Measurements from ENCODE around the gene NCKAP5. TPM values are rescaled to one million over a fixed set of nuclear protein-coding genes. Genes with fewer than 3 reads are reported as not detected.
A peak's percentile ranks its signal among the peaks of the same experiment; 100 is the strongest.

NCKAP5 gene
- total RNA-seq, 1 experiment from 2014 or later = 6.5 TPM

- no peak for DNase-seq (ENCODE audit: low read depth)
Measured at GRCh38 chr2:133574186-133574585, 5.9 kb upstream of the NCKAP5 start.

- DNase-seq (ENCODE audit: low read depth) = no peak
Measured at GRCh38 chr2:133573491-133574162, 5.4 kb upstream of the NCKAP5 start.

DNA sequence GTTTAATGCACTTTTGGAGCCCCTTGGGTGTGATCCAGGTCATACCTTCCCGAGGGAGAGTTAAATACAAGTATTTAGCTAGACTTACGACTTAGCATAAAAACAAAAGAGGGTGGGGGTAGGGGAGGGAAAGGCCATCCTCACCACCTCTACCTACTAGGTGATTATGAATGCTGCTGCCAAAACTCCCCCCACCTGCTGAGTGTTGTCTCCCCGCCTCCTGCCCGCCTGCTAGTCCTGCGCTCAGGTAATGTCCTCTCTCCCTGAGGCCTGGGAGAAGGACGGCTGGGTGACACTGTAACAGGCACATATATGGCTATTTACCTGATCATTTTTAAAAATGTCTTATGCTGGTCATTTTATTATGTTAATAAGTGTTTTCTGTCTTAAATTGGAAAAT is 3.0 kb upstream of the NCKAP5 start:
- DNase-seq (ENCODE audit: low read depth) = no peak

GRCh38 chr2:133570542-133570941 is 2.3 kb upstream of the NCKAP5 start:
- no peak for DNase-seq (ENCODE audit: low read depth)

DNA sequence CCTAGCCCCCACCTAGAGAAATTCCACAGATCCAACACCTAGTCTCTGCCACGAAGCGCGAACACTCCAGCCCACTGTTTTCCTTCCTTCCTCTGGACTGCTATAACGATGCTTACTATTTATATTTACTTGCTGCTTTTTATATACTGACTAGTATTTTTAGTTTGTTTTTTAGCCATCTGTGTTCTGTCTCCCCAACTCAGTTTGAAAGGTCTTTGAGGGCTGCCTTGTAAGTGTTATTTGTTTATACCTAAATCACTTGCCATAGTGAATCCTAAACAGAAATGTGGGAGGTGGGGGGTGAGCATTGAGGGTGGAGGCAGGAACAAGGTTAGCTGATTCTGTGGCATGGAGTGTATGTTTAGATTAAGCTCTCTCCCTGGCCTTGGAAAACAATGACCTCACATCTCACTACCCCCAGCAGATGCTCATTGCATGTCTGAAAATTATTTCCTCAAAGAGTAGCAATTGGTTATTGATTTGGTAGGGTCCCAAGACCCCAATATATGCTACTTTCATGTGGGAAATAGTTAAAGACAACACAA is 1.1 kb upstream of the NCKAP5 start:
- DNase-seq (ENCODE audit: low read depth) = no peak

- DNase-seq (ENCODE audit: low read depth) = no peak
Measured at GRCh38 chr2:133568598-133568997, 335 bp upstream of the NCKAP5 start.

GRCh38 chr2:133562558-133562957 is 5.7 kb downstream of the NCKAP5 start:
- DNase-seq (ENCODE audit: low read depth) = no peak

DNA sequence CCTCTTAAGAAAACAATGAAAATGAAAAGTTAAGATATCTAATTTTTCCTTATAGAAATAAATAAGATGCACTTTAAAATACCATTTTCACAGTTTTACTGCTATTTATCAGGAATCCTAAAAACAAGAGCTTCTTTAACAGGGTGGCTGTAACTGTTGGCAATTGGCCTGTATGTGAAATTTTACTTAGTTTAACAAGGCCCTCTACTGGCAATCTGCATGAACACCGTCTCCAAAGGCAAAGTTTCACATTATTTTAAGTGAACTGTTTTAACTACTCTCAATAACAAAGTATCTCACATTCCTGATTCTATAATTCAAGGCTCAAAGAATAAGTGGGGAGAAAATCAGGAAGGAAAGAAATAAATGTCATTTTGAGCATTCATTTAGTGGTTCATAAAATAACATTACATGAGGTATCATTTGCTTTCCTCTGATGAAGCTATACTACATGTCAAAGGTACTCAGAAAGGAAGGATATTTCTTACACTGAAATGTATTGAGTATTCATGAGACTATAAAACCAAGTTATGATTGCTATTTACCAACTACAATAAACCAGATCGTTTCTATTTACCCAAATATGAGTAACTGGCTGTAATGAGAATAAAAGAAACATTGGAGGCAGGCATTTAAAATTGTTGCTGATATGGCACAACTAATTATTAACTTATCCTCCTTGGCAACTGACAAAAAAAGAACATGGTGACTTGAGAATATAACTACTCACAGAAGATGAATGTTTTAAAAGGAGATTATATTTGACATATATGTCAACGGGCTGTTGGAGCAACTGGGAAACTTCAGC is 7.0 kb downstream of the NCKAP5 start:
- peak; percentile 68 for DNase-seq (ENCODE audit: low read depth)

DNA sequence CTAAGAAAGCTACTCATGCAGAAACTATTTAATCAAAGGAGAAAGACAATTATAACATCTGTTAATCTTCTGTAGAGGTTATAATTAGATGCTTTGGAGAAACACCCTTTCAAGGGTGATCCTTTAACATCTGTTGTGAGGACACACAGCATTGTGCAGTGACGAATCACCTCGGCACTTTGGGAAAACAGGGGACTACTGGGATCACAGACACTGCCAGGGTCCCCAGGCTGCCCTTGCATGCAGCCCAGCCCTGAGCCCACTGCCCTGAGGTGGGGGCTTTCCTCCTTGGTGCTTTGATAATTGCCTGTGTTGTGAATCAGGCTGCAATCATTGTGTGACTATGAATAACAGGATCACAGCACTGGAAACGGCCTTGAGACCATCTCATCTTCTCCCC is 10.6 kb downstream of the NCKAP5 start:
- no peak for DNase-seq (ENCODE audit: low read depth)

- DNase-seq (ENCODE audit: low read depth) = no peak
Measured at GRCh38 chr2:133553838-133554408, 14.3 kb downstream of the NCKAP5 start.

GRCh38 chr2:133553251-133553650 is 15.0 kb downstream of the NCKAP5 start:
- DNase-seq (ENCODE audit: low read depth) = peak; percentile 46

GRCh38 chr2:133552821-133553220 is 15.4 kb downstream of the NCKAP5 start:
- DNase-seq (ENCODE audit: low read depth) = no peak

- DNase-seq (ENCODE audit: low read depth) = no peak
Measured at GRCh38 chr2:133541797-133542196, 26.5 kb downstream of the NCKAP5 start.

DNA sequence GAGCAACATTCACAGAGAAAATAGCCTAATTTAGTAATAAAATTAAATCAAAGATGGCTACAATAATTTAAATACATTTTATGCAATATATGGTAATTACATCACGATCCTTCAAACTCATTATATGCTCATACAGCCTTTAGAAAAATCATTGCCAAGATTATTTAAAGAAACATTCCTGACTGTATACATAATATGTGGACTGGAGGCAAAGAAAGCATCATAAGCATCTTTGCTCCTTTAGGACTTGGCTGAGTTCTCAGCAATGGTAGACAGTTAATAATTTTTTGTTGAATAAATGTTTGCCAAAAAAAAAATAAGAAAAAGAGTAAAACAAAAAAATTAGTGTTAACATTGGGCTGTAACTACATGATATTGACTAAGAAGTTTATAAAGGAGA is 26.9 kb downstream of the NCKAP5 start:
- no peak for DNase-seq (ENCODE audit: low read depth)

DNA sequence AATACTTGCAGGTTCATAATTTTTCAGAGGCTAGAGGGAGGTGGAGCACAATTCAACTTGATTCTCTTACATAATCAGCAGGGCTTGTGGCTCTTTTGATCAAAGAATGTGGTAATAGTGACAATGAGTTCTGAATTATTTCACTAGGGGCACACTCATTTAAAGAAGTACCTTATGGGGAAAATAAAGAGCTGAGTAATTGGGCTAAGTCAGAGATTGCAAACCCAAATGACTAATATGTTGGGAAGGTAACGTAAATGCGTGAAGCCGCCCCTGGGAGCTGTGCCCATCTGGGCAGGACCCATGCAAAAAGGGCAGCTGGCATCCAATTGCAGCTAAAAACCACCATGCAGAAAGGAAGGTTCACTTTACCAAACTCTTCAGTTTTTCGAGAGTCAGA is 35.3 kb downstream of the NCKAP5 start:
- peak; percentile 88 for DNase-seq (ENCODE audit: low read depth)

DNA sequence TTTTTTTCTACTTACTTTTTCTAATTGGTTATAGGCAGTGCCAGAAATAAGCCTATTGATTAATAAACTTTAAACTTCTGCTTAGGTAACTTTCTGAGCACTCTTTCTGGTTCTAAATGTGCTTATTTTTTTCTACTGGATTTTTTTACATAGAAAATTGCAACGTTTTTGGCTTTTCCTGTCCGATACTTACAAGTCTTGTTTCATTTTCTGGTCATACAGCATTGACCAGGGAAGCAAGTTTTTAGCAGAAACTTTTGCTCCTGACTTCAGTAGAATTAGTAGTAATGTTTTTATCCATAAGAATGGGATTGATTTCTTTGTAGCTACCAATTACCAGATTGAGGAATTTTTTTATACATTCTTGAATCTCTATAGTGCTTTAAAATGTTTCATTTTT is 36.9 kb downstream of the NCKAP5 start:
- no peak for DNase-seq (ENCODE audit: low read depth)

- DNase-seq (ENCODE audit: low read depth) = no peak
Measured at GRCh38 chr2:133530645-133531044, 37.6 kb downstream of the NCKAP5 start.

DNA sequence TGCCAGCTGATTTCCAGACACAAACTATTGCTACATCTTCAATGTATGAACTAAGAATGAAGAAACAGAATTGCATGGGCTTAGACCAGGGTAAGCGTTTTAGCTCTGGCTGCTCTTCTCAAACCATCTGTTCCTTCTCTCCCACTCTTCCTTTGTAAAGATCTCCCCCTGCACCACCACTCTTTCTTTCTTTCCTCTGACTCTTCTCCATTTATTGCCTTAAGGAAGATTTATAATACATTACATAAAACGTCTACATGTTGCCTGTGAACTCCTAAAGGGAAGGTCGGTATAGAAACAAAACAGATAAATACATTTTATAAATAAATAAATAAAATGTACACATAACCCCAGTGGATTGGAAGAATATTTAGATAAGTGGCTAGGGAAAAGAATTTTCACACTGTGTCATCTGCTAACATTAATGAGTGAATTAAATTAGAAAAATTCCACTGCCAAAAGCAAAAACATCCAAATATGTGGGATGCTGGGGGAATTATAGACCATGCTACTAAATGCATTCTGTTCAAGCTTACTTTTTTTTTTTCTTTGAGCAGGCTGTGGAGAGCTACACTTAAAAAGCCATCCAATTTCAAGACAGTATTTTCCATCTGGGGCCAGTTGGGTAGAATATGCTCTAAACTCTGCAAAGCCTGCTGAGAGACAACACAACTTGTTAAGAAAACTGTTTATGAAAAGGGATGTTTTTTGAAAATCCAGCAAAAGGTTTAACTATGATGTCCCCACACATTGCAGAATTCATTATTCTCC is 41.5 kb downstream of the NCKAP5 start:
- DNase-seq (ENCODE audit: low read depth) = no peak

GRCh38 chr2:133525613-133526529 is 42.4 kb downstream of the NCKAP5 start:
- DNase-seq (ENCODE audit: low read depth) = no peak

GRCh38 chr2:133525090-133525489 is 43.2 kb downstream of the NCKAP5 start:
- DNase-seq (ENCODE audit: low read depth) = no peak

- DNase-seq (ENCODE audit: low read depth) = no peak
Measured at GRCh38 chr2:133523406-133523805, 44.9 kb downstream of the NCKAP5 start.

Measured in M059J (cell line).